HUDEP-2 (cell line): ENCODE measurements around the gene RNU11.
"Not testable (repeated sequence)": the region's sequence is repeated elsewhere in the genome, so short reads cannot be mapped to it uniquely, and the experiment has no call there.

Source experiments
- DNase-seq, 76 experiments: peaks; one replicate each; lab custom pipeline; 2025; ENCODE audit not compliant: unreplicated experiment in 76 of 76; lab: John Stamatoyannopoulos, UW

The RNU11 gene

GRCh38 chr1:28648474-28649198, at the start of gene RNU11:
RNU11 (plus strand) TSS chr1:28648600.
- peak in 75 of 76 experiments; percentile 18 to 97 (median 85) for DNase-seq

GRCh38 chr1:28601696-28602095, 46.7 kb upstream of the RNU11 start:
- peak in 1 of 76 experiments; percentile 1 for DNase-seq

- DNase-seq: peak in 45 of 76 experiments; percentile 3 to 63 (median 34)
Measured at GRCh38 chr1:28602536-28603439, 45.6 kb upstream of the RNU11 start.

GRCh38 chr1:28604411-28604810, 44.0 kb upstream of the RNU11 start:
- no peak for DNase-seq

GRCh38 chr1:28604962-28605361, 43.4 kb upstream of the RNU11 start:
- no peak for DNase-seq

GRCh38 chr1:28606771-28607170, 41.6 kb upstream of the RNU11 start:
- DNase-seq: no peak

- DNase-seq: no peak
Measured at GRCh38 chr1:28613175-28613574, 35.2 kb upstream of the RNU11 start.

- DNase-seq: no peak
Measured at GRCh38 chr1:28631713-28632112, 16.7 kb upstream of the RNU11 start.

GRCh38 chr1:28632560-28632959, 15.8 kb upstream of the RNU11 start:
- no peak for DNase-seq

- DNase-seq: peak in 42 of 76 experiments; percentile 4 to 60 (median 20)
Measured at GRCh38 chr1:28640766-28641165, 7.6 kb upstream of the RNU11 start.

- peak in 7 of 76 experiments; percentile 3 to 66 (median 34) for DNase-seq
Measured at GRCh38 chr1:28642056-28642846, 6.1 kb upstream of the RNU11 start.

GRCh38 chr1:28642847-28643635, 5.4 kb upstream of the RNU11 start, which contains the start of gene TAF12:
TAF12 (minus strand) TSS chr1:28643067; CDS start chr1:28622081, 20,986 bp downstream.
- DNase-seq: peak in 75 of 76 experiments; percentile 31 to 94 (median 89)

- DNase-seq: no peak
Measured at GRCh38 chr1:28644494-28644893, 3.9 kb upstream of the RNU11 start.

- DNase-seq: not testable (repeated sequence)
Measured at GRCh38 chr1:28645406-28645805, 3.0 kb upstream of the RNU11 start.

- DNase-seq: peak in 1 of 76 experiments; percentile 1
Measured at GRCh38 chr1:28646040-28646439, 2.4 kb upstream of the RNU11 start.

- peak in 74 of 76 experiments; percentile 52 to 97 (median 84) for DNase-seq
Measured at GRCh38 chr1:28648008-28648473, 359 bp upstream of the RNU11 start.

GRCh38 chr1:28653063-28653462, 4.7 kb downstream of the RNU11 start:
- DNase-seq: not testable (repeated sequence)

GRCh38 chr1:28653870-28654269, 5.5 kb downstream of the RNU11 start:
- DNase-seq: peak in 3 of 76 experiments; percentile 11 to 14 (median 13)

- DNase-seq: peak in 1 of 76 experiments; percentile 2
Measured at GRCh38 chr1:28655448-28656311, 7.3 kb downstream of the RNU11 start.
